ENCODE measurements around the gene WNT10A.

- no peak for TF ChIP-seq CEBPB (IDR thresholded peaks at IDR 0.05; ENCODE audit: low read depth, low read length)
- TF ChIP-seq CTCF (IDR thresholded peaks at IDR 0.05; ENCODE audit: control extremely low read depth in 1 of 3, insufficient read depth in 1 of 3, low read depth in 1 of 3, low read length in 3 of 3): no peak
- TF ChIP-seq BRCA1 (IDR thresholded peaks at IDR 0.05; ENCODE audit: low read depth, low read length): no peak
- no peak for TF ChIP-seq CREB1 (IDR thresholded peaks at IDR 0.05)
- TF ChIP-seq EGR1 (IDR thresholded peaks at IDR 0.05; ENCODE audit: borderline replicate concordance, low read depth, low read length): no peak
- no peak for TF ChIP-seq TCF12 (IDR thresholded peaks at IDR 0.05; ENCODE audit: low read depth, low read length)
Observed at GRCh38 chr2:218880859-218881594, 375 bp downstream of the WNT10A start.

Data from H1 (cell line).